Measurements from ENCODE around the gene RETREG1.

- peak; percentile 86 to 89 for TF ChIP-seq CTCF (conservative IDR thresholded peaks at IDR 0.05; ENCODE audit: low read depth in 2 of 2)
- TF ChIP-seq EZH2 (IDR thresholded peaks at IDR 0.05; ENCODE audit: low read depth, unreplicated experiment), result no peak
- TF ChIP-seq POLR2AphosphoS5 (IDR thresholded peaks at IDR 0.05; ENCODE audit: low read depth), result no peak
- TF ChIP-seq CREB1 (CRISPR knock-in tag; IDR thresholded peaks at IDR 0.05; ENCODE audit: low read depth), result no peak
- no peak for TF ChIP-seq EZH2phosphoT487 (IDR thresholded peaks at IDR 0.05; ENCODE audit: unreplicated experiment)
- no peak for TF ChIP-seq REST (IDR thresholded peaks at IDR 0.05; ENCODE audit: unreplicated experiment)
- no peak for TF ChIP-seq ZNF462 (CRISPR knock-in tag; IDR thresholded peaks at IDR 0.05)
- TF ChIP-seq NANOG (IDR thresholded peaks at IDR 0.05; ENCODE audit: borderline replicate concordance), result no peak
- no peak for TF ChIP-seq STAT1 (IDR thresholded peaks at IDR 0.05; ENCODE audit: unreplicated experiment)
- TF ChIP-seq JUNB (IDR thresholded peaks at IDR 0.05; ENCODE audit: unreplicated experiment), result no peak
- TF ChIP-seq, protein P1, sequence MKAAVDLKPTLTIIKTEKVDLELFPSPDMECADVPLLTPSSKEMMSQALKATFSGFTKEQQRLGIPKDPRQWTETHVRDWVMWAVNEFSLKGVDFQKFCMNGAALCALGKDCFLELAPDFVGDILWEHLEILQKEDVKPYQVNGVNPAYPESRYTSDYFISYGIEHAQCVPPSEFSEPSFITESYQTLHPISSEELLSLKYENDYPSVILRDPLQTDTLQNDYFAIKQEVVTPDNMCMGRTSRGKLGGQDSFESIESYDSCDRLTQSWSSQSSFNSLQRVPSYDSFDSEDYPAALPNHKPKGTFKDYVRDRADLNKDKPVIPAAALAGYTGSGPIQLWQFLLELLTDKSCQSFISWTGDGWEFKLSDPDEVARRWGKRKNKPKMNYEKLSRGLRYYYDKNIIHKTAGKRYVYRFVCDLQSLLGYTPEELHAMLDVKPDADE (IDR thresholded peaks at IDR 0.05), result no peak
- TF ChIP-seq ZNF331 (CRISPR knock-in tag; IDR thresholded peaks at IDR 0.05; ENCODE audit: low read depth), result peak; percentile 89
- TF ChIP-seq ZNF114 (CRISPR knock-in tag; IDR thresholded peaks at IDR 0.05), result no peak
Observed at GRCh38 chr5:16552666-16553343, 64.0 kb downstream of the RETREG1 start.

Data from GM23338 (cell line).